ENCODE measurements around the gene LILRA6.
"Not testable (repeated sequence)": the region's sequence is repeated elsewhere in the genome, so short reads cannot be mapped to it uniquely, and the experiment has no call there.

The LILRA6 gene

DNA sequence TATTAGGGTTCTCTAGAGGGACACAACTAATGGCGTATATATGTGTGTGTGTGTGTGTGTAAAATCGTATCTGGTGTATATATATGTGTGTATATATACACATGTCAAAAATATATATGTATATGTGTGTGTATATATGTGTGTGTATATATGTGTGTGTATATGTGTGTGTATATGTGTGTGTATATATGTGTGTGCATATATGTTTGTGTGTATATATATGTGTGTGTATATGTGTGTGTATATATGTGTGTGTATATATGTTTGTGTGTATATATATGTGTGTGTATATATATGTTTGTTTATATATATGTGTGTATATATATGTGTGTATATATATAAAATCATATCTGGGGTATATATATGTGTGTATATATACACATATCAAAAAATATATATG lies 19.9 kb upstream of the LILRA6 start:
- no peak for DNase-seq (ENCODE audit: low read depth)

DNA sequence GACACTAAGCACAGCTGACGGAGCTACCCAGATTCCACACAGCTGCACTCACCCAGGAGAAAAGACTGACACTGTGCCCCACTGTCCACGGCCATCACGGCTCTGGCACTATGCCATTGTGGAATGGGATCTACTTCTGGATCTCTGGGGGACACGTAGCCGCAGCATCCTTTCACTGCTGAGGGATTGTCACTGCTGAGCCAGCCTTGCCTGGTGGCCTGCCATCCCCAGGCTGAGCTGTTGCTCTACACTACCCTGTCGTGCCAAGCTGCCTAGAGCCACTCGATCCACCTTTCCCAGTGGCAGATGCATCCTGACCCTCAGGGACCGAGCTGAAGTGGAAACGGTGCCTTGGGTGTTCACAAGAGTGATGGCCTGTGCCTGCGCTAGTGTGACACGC lies 19.5 kb upstream of the LILRA6 start:
- no peak for DNase-seq (ENCODE audit: low read depth)

GRCh38 chr19:54257116-54257480 lies 14.5 kb upstream of the LILRA6 start, which contains the start of gene LILRB5:
Gene LILRB5, minus strand, starts transcription at chr19:54257273. Its CDS starts 80 bp downstream, at chr19:54257193.
- no peak for DNase-seq (ENCODE audit: low read depth)

DNA sequence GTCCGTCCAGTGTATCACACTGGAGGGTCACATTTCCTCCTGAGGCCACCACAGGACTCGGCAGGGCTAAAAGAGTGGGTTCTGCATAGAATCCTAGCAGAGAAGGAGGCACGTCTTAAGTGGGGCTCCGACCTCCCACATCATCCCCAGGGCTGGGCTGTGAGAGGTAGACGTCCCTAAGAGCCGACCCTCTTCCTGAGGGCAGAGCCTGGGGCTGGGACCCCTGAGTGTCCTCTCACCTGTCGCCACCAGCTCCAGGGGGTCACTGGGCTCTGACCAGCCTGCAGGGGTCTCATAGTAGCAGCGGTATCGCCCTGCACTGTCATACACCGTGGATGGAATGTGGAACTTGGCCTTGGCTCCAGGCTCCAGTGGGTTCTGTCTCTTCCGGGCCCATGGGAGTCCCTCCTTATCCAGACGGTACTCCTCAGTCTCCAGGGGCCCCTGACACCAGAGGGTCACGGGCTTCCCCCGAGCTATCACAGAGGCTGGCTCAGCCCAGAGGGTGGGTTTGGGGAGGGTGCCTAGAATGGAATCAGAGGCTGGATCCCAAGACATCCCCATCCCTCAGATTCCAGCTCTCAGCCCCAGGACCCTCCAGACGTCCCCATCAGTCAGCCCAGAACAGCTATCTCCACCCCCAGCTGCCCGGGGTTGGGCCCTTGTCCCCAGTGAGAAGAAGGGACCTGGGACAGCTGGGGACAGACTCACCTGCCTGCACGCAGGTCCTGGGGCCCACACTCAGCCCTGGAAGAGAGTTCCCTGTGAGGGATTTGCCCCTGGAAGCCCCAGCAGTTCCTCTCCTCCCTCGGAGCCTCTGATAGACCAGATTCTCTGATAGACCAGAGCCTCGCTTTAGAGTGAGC lies 13.9 kb upstream of the LILRA6 start:
- no peak for DNase-seq (ENCODE audit: low read depth)

- DNase-seq (ENCODE audit: low read depth), result no peak
These were observed 12.7 kb upstream of the LILRA6 start for GRCh38 chr19:54255105-54255775.

DNA sequence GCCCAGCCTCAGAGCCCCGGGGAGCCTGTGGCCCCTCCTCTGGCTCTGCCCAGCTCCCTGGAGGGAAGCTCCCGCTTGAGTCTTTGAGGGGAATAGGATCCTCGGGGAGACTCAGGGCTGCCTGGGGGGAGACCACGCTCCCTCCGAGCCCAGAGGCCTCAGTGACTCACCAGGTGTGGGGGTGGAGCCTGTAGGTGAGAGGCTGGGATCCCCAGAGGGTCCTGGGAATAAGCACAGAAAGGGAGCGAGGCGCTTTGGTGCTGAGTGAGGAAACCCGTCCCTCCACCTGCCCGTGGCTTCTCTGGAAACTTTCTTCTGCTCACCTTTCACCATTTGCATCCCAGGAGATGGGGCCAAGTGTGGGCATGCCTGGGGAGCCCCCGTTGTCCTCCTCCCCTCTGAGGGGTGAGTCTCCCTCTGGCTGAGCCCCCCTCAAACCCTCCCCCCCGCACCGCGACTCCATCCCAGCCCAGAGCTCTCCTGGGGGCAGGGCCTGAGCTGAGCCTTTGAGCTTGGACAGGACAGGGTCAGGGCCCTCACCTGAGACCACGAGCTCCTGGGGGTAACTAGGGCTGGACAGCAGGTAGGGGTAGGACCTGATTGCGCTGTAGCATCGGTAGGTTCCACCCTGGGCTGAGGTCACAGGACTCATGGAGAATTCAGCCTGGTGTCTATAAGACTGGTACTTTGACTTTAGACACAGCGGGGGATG lies 11.8 kb upstream of the LILRA6 start:
- DNase-seq (ENCODE audit: low read depth), result no peak

- DNase-seq (ENCODE audit: low read depth), result no peak
These were observed 11.0 kb upstream of the LILRA6 start for GRCh38 chr19:54253331-54254194.

- DNase-seq (ENCODE audit: low read depth), result no peak
These were observed 10.3 kb upstream of the LILRA6 start for GRCh38 chr19:54252845-54253244.

- DNase-seq (ENCODE audit: low read depth), result no peak
These were observed 9.7 kb upstream of the LILRA6 start for GRCh38 chr19:54252243-54252642.

- peak; percentile 18 for DNase-seq (ENCODE audit: low read depth)
These were observed 5.5 kb upstream of the LILRA6 start for GRCh38 chr19:54248016-54248601.

DNA sequence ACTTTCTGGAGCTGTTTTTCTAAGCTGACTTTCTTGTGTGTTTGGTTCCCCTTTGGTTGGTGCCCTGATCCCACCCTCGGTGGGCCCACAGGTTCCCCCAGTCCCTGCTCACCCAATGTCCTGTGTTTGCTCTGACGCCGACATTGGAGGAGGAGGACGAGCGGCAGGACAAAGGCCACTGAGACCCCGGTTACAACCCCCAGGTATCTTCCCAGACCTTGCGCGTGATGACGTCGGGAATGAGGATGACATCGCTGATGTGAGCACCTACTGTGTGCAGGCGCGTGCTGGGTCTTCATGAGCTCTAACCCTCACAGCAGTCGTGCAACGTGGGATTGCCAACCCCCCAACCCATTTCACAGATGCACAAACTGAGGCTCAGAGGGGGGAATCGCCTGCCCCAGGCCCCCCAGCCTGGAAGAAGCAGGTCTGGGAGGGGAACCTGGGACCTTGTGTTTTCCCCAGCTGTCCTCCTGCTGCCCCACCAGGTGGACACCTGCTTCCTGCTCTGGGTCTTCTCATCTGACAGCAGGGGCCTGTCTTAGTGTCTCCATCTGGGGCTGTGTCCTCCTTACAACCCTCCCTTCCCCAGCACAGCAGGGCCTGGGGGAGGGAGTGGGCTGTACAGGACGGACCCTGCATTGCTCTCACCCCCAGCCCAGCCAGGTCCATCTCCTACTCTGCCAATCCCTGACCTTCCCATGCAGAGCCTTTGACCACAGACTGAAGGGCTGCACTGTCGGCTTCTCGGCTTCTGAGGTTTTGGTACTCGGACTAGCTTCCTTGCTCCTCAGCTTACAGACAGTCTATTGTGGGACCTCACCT lies 4.7 kb upstream of the LILRA6 start:
- no peak for DNase-seq (ENCODE audit: low read depth)

DNA sequence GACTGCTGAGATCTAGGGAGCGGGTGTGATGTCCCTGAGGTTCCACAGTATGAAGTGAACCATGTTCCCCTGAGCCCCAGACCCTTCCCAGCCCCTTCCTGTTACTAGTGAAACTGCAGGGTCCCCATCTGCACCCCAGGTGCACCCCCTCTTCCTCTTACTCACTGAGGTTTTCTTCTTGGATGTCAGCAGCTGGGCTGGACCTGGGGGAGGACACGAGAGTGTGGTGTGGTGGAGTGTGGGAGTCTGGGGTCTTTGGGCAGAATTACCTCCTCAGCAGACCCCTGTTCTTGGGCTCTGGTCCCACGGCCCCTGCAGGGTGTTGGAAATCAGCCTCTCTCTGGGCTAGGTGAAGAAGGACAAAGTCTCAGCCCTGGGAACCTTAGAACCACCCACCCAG lies 3.3 kb upstream of the LILRA6 start:
- DNase-seq (ENCODE audit: low read depth), result no peak

DNA sequence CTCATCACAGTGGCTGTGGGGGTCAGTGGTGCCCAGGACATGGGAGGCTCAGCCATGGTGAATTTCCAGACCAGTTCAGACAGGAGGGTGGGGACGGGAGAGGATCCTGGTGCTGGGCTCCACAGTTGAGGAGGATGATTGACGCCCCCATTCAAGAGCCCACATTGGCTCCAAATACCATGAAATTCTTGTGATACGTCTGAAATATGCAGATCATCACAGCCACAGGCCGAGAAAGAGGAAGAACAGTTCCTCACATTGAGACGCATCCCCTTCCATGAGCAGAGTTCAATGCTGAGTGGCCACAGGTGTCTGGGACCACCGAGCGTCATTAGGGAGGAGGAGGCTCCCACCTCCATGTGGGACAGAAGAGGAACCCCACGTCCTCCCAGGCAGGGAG lies 1.2 kb upstream of the LILRA6 start:
- not testable (repeated sequence) for DNase-seq (ENCODE audit: low read depth)

DNA sequence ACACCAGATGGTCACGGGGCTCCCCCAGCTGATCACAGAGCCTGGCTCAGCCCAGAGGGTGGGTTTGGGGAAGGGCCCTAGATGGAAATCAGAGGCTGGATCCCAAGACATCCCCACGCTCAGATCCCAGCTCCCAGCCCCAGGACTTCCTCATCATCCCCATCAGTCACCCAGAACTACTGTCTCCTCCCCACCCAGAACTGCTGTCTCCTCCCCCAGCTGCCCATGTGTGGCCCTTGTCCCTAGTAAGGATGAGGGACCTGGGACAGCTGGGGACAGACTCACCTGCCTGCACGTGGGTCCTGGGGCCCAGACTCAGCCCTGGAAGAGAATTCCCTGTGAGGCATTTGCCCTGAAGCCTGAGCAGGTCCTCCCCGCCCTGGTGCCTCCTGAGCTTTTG lies 356 bp downstream of the LILRA6 start:
- DNase-seq (ENCODE audit: low read depth), result not testable (repeated sequence)

DNA sequence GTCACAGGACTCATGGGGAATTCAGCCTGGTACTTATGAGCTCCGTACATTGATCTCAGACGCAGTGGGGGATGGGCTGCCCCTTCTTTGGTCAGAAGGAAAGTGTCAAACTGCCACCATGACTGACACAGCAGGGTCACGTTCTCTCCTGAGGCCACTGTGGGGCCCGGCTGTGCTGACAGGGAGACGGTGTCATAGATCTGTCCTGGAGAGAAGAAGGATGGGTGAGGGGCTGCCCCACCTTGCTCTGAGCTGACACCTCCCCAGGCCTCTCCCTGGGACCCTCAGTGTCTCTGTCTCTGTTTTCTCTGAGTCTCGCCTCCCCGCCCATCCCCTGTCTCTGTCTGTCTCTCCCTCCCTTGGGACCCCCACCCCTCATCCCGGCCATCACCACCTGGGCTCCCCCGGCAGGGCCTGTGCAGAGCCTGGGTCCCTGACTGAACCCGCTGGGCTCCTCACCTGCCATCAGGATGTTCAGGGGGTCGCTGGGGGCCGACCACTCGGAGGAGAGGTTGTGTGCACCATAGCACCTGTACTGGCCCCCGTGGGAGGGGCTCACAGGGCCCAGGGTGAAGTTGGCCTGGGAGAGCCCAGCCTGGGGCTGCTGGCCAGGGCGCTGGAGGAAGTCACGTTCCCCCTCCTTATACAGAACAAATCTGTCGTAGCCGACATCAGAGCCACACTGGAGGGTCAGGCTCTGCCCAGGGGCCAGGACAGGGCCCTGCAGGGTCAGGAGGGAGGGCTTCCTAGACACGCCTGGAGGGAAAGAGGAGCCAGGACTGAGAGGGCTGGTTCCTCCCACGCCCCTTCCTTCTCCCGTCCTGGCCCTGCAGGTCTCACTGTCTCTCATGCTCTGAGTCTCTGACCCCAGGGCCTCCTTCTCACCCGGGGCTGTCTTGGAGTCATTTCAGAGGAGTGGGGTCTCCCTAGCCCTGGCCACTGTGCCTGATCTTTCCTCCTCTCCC lies 1.9 kb downstream of the LILRA6 start:
- DNase-seq (ENCODE audit: low read depth), result not testable (repeated sequence)

DNA sequence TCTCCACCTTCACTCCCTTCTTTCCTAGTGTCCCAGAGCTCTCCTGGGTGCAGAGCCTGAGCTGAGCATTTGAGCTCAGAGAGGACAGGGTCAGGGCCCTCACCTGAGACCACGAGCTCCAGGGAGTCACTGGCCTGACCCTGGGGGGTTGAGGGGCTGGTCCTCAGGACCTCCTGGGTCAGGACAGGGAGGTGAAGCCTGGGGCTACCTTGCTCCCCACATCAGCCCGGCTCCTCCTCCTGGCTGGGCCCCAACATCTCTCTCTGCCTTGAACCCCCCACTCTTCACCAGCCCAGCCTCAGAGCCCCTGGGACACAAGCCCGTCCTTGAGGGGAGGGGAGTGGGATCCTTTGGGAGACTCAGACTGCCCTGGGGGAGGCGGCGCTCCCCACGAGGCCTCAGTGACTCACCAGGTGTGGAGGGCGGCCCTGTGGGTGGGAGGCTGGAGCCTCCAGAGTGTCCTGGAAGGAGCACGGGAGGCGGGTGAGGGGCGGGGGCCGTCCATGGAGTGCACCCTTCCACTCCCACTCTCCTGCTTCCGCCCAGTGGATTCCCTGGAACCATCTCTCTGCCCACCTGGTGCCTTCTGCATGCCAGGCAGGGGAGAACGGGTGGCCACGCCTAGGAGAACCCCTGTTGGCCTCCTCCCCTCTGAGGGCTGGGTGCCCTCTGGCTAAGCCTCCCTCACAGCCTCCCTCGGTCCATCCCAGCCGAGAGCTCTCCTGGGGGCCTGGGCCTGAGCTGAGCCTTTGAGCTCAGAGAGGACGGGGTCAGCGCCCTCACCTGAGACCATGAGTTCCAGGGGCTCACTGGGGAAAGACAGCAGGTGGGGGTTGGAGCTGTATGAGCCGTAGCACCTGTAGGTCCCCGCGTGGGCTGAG lies 2.9 kb downstream of the LILRA6 start:
- DNase-seq (ENCODE audit: low read depth), result not testable (repeated sequence)

- no peak for DNase-seq (ENCODE audit: low read depth)
These were observed 8.6 kb downstream of the LILRA6 start for GRCh38 chr19:54233941-54234340.
